ENCODE measurements around the gene TM9SF3.

The TM9SF3 gene

GRCh38 chr10:96613576-96613975, 26.8 kb upstream of the TM9SF3 start:
- TF ChIP-seq CTCF (IDR thresholded peaks at IDR 0.05; ENCODE audit: low read depth, low read length, missing control alignments), result no peak
- in situ Hi-C loops (cut with HindIII; ENCODE audit: low sequenced_read_pairs), result no loop called here
- no peak for DNase-seq (ENCODE audit: low read depth)
- no peak overlapping the region for H3K4me3 ChIP-seq (ENCODE audit: low read depth, low read length)

DNA sequence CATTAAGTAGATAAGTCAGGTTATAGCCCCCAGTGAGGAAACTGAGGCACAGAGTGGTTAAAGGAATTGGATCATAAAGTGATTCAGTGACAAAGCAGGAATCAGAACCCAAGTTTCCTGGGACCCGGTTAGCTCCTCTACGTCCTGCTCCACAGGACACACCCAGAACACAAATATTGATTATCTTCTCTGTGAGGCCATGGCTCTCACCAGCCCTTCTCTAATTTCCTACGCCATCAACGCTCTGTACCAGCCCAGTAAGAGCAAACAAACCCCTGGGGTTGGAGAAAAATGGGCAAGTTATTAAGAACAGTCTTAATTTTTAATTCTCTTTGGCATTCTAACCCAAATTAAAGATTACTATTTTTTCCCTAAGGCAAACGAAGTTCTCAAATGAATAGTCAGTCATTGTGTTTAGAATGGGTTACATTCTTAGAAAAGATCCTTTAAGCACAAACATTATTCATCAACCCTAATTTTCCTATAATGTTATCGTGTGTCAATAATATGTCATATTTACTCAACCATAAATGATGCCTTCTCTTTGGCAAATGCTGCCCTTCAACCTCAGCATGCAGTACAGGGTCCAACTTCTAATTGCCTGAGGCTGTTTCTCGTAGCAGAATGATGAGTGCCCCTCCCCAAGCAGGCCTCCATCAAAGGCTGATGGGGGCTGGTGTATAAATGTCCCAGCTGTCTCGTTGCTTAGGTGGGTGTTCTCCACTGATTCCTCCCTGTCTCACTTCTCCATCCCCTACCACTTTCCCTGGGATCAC, 25.4 kb upstream of the TM9SF3 start:
- no peak for DNase-seq (ENCODE audit: low read depth)
- H3K4me3 ChIP-seq (ENCODE audit: low read depth, low read length), result no peak overlapping the region
- in situ Hi-C loops (cut with HindIII; ENCODE audit: low sequenced_read_pairs), result no loop called here
- no peak for TF ChIP-seq CTCF (IDR thresholded peaks at IDR 0.05; ENCODE audit: low read depth, low read length, missing control alignments)

- no peak for TF ChIP-seq CTCF (IDR thresholded peaks at IDR 0.05; ENCODE audit: low read depth, low read length, missing control alignments)
- DNase-seq (ENCODE audit: low read depth), result no peak
- no peak overlapping the region for H3K4me3 ChIP-seq (ENCODE audit: low read depth, low read length)
- in situ Hi-C loops (cut with HindIII; ENCODE audit: low sequenced_read_pairs), result no loop called here
These were observed 24.0 kb upstream of the TM9SF3 start for GRCh38 chr10:96610817-96611216.

DNA sequence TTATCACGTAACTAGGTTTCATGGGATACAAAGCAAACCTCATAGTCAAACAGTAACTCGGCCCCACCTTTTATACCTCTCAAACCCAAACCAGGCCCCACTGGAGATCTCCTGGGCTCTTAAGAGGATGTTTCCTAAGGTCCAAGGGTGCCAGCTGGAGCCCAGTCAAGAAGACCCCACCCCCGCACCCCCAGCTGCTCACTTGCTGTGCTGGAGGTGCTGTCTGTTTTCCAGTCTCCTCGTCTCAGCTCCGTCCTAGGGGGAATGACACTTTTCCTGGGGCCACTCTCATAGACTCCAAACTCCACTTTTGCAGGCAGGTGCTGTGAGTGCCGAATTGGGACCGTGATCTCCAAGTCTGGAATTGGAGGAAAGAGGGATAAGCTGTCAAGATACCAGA, 22.7 kb upstream of the TM9SF3 start:
- in situ Hi-C loops (cut with HindIII; ENCODE audit: low sequenced_read_pairs), result no loop called here
- DNase-seq (ENCODE audit: low read depth), result no peak
- no peak for TF ChIP-seq CTCF (IDR thresholded peaks at IDR 0.05; ENCODE audit: low read depth, low read length, missing control alignments)
- no peak overlapping the region for H3K4me3 ChIP-seq (ENCODE audit: low read depth, low read length)

DNA sequence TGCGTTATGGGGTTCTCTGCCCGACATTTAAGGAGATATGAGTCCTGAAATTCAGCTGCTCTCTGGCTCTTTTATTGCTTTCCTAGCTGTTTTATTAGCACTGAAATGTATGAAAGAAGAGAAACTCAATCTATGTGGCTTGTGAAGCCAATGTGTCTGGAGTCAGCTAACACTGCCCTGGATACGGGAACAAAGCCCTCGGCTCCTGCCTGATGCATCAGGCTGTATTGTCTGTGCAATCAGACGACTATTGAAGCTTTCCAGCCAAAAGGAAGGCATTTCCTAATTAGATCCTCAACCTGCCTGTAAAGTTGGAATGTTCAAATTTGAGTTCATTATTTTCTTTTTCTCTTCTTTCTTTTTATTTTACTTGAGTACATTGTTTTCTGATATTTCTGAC, 22.0 kb upstream of the TM9SF3 start:
- no peak overlapping the region for H3K4me3 ChIP-seq (ENCODE audit: low read depth, low read length)
- in situ Hi-C loops (cut with HindIII; ENCODE audit: low sequenced_read_pairs), result no loop called here
- DNase-seq (ENCODE audit: low read depth), result no peak
- TF ChIP-seq CTCF (IDR thresholded peaks at IDR 0.05; ENCODE audit: low read depth, low read length, missing control alignments), result no peak

- no peak for DNase-seq (ENCODE audit: low read depth)
- no peak overlapping the region for H3K4me3 ChIP-seq (ENCODE audit: low read depth, low read length)
- in situ Hi-C loops (cut with HindIII; ENCODE audit: low sequenced_read_pairs), result no loop called here
- no peak for TF ChIP-seq CTCF (IDR thresholded peaks at IDR 0.05; ENCODE audit: low read depth, low read length, missing control alignments)
These were observed 21.4 kb upstream of the TM9SF3 start for GRCh38 chr10:96608262-96608661.
